GM23338 (cell line): ENCODE results near the gene TBC1D17. TPM values are rescaled to one million over a fixed set of nuclear protein-coding genes. Genes with fewer than 3 reads are reported as not detected.

Experiments
- ATAC-seq: fragments of 200-7000 bp; cut with Tn5 transposase; 3 replicates; pipeline ENCODE4 v1.9.1; 2020
- DNase-seq: peaks from one replicate; pipeline ENCODE4 v3.0.0-alpha.2; 2015; ENCODE audit warnings: low spot score
- H2AFZ ChIP-seq: fragments of 200-600 bp; sonication (generic); 2 replicates; pipeline ENCODE4 v1.8.0; 2016; ENCODE audit warnings: antibody characterized with exemption, mild to moderate bottlenecking, moderate library complexity
- H3F3A ChIP-seq: fragments of 200-600 bp; sonication (generic); replicated peaks from 2 replicates; pipeline ENCODE4 v1.8.0; 2017; ENCODE audit warnings: antibody characterized with exemption, mixed run types, low read depth
- H3K27ac ChIP-seq: fragments of 200-600 bp; sonication (generic); 2 replicates; pipeline ENCODE4 v1.6.1; 2016; ENCODE audit warnings: low read depth
- H3K27me3 ChIP-seq: fragments of 200-600 bp; sonication (generic); 2 replicates; pipeline ENCODE4 v1.8.0; 2016; ENCODE audit warnings: mild to moderate bottlenecking, mixed run types, moderate library complexity; ENCODE audit not compliant: insufficient read depth
- H3K36me3 ChIP-seq: fragments of 200-600 bp; sonication (generic); 2 replicates; pipeline ENCODE4 v1.8.0; 2016; ENCODE audit warnings: mild to moderate bottlenecking; ENCODE audit not compliant: insufficient read depth
- H3K4me1 ChIP-seq: fragments of 200-600 bp; sonication (generic); 2 replicates; pipeline ENCODE4 v1.8.0; 2016; ENCODE audit warnings: mild to moderate bottlenecking, moderate library complexity; ENCODE audit not compliant: insufficient read depth
- H3K4me2 ChIP-seq: fragments of 200-600 bp; sonication (generic); 2 replicates; pipeline ENCODE4 v1.7.1; 2017; ENCODE audit warnings: mixed run types
- H3K4me3 ChIP-seq: fragments of 200-600 bp; sonication (generic); 2 replicates; pipeline ENCODE4 v1.6.1; 2016; ENCODE audit warnings: mixed run types
- H3K79me2 ChIP-seq: fragments of 200-600 bp; sonication (generic); replicated peaks from 2 replicates; pipeline ENCODE4 v1.8.0; 2017; ENCODE audit warnings: mild to moderate bottlenecking; ENCODE audit not compliant: insufficient read depth
- H3K9me2 ChIP-seq: fragments of 200-600 bp; sonication (generic); 2 replicates; pipeline ENCODE4 v1.8.0; 2017; ENCODE audit not compliant: insufficient read depth
- H4K20me1 ChIP-seq: fragments of 200-600 bp; sonication (generic); replicated peaks from 2 replicates; pipeline ENCODE4 v1.8.0; 2017; ENCODE audit warnings: mild to moderate bottlenecking; ENCODE audit not compliant: insufficient read depth
- H3K27ac Mint-ChIP-seq: 2 replicates; pipeline ENCODE4 v1.8.0; 2020; ENCODE audit warnings: inconsistent platforms, mild to moderate bottlenecking, moderate library complexity, mixed read lengths
- H3K27me3 Mint-ChIP-seq: 3 replicates; pipeline ENCODE4 v1.8.0; 2022; ENCODE audit warnings: low read depth, mild to moderate bottlenecking, moderate library complexity, mixed read lengths, inconsistent platforms; ENCODE audit not compliant: insufficient read depth, poor library complexity
- H3K36me3 Mint-ChIP-seq: 3 replicates; pipeline ENCODE4 v1.8.0; 2021; ENCODE audit warnings: low read depth, mild to moderate bottlenecking, inconsistent platforms, moderate library complexity, mixed read lengths
- H3K4me1 Mint-ChIP-seq: 3 replicates; pipeline ENCODE4 v1.8.0; 2020; ENCODE audit warnings: mild to moderate bottlenecking, inconsistent platforms, mixed read lengths
- H3K4me3 Mint-ChIP-seq: 3 replicates; pipeline ENCODE4 v1.8.0; 2021; ENCODE audit warnings: moderate library complexity, mild to moderate bottlenecking, inconsistent platforms, mixed read lengths
- H3K9me3 Mint-ChIP-seq: 3 replicates; pipeline ENCODE4 v1.8.0; 2020; ENCODE audit warnings: moderate library complexity, mild to moderate bottlenecking, inconsistent platforms, mixed read lengths
- CREB1 ChIP-seq: fragments of 250-450 bp; sonication (Bioruptor Pico); IDR thresholded peaks from 2 replicates; pipeline ENCODE4 v1.5.0; 2020; ENCODE audit warnings: low read depth, mild to moderate bottlenecking, moderate library complexity
- CTCF ChIP-seq, 2 experiments: fragments of 200-600 bp in 1 of 2; sonication (generic) in 1 of 2; conservative IDR thresholded peaks; 2 replicates each; pipeline versions ENCODE4 v1.5.1 to v1.6.1; 2016 to 2017; ENCODE audit warnings: antibody characterized with exemption in 2 of 2, low read depth in 2 of 2, mild to moderate bottlenecking in 2 of 2, moderate library complexity in 1 of 2
- ETS1 ChIP-seq: IDR thresholded peaks from 2 replicates; pipeline ENCODE4 v1.6.1; 2016; ENCODE audit warnings: antibody characterized with exemption
- EZH2 ChIP-seq: fragments of 200-600 bp; sonication (generic); IDR thresholded peaks from one replicate; pipeline ENCODE4 v1.8.0; 2017; ENCODE audit warnings: antibody characterized with exemption, mild to moderate bottlenecking, low read depth; ENCODE audit not compliant: unreplicated experiment
- EZH2phosphoT487 ChIP-seq: fragments of 200-600 bp; sonication (generic); IDR thresholded peaks from one replicate; pipeline ENCODE4 v1.8.1; 2018; ENCODE audit warnings: antibody characterized with exemption; ENCODE audit not compliant: unreplicated experiment
- NANOG ChIP-seq: IDR thresholded peaks from 2 replicates; pipeline ENCODE4 v1.6.1; 2016; ENCODE audit warnings: antibody characterized with exemption, borderline replicate concordance
- REST ChIP-seq: IDR thresholded peaks from one replicate; pipeline ENCODE4 v1.6.1; 2018; ENCODE audit warnings: antibody characterized with exemption; ENCODE audit not compliant: unreplicated experiment
- ZNF114 ChIP-seq: fragments of 250-450 bp; sonication (Bioruptor Pico); IDR thresholded peaks from 2 replicates; pipeline ENCODE4 v1.5.0; 2020; ENCODE audit warnings: mild to moderate bottlenecking, moderate library complexity
- ZNF331 ChIP-seq: fragments of 250-450 bp; sonication (Bioruptor Pico); IDR thresholded peaks from 2 replicates; pipeline ENCODE4 v1.5.0; 2020; ENCODE audit warnings: low read depth, mild to moderate bottlenecking, moderate library complexity
- polyA plus RNA-seq: library from polyadenylated mRNA; unstranded; fragments of >200 nt; fragmentation: Nextera tagmentation; extraction: Ambion mirVana; gene quantifications from 2 replicates; pipeline ENCODE4 v1.2.1, GENCODE V29; 2016
- total RNA-seq: library from RNA; depleted of rRNA; stranded (reverse); fragments of >200 nt; shearing (Covaris generic); gene quantifications from 2 replicates; pipeline ENCODE4 v1.2.3, GENCODE V29; 2014

TBC1D17 gene
- total and polyA plus RNA-seq, 2 experiments from 2014 or later, result 19.3 to 43.1 TPM

- Histone ChIP-seq H3K79me2 (0 out of 2 replicates have a peak, but pooled peaks cover 12% of the 10 kb centered on the region), H3K9me2 (0 out of 2 replicates have a peak, but pooled peaks cover 3% of the 10 kb centered on the region), H3K4me3 (no peak overlapping the region), H3K4me1 (peaks cover 5% of the 10 kb centered on the region; the same call in 1 of the 2 replicates), H3K27me3 (no peaks in the 10 kb centered on the region), H4K20me1 (peaks cover 20% of the 10 kb centered on the region), H3F3A (0 out of 2 replicates have a peak, but pooled peaks cover 7% of the 10 kb centered on the region), H3K36me3 (no peaks in the 10 kb centered on the region), H3K4me2 (no peak overlapping the region), H3K27ac (no peak overlapping the region), H2AFZ (no peak overlapping the region)
- no peak overlapping the region for H3K27ac Mint-ChIP-seq
- H3K27me3 Mint-ChIP-seq, result peaks cover 11% of the 10 kb centered on the region
- peaks cover 10% of the 10 kb centered on the region; the same call in 2 of the 3 replicates for H3K9me3 Mint-ChIP-seq
- no peak for DNase-seq
- no peak for ATAC-seq
- H3K36me3 Mint-ChIP-seq, result peaks cover 21% of the 10 kb centered on the region
- no peak for TF ChIP-seq ZNF331 (CRISPR knock-in tag)
- peaks cover 13% of the 10 kb centered on the region for H3K4me1 Mint-ChIP-seq
- H3K4me3 Mint-ChIP-seq, result no peak overlapping the region
Measured at GRCh38 chr19:49845414-49845813, 32.1 kb upstream of the TBC1D17 start.

- H3K4me3 ChIP-seq, result no peak overlapping the region
- H3K36me3 ChIP-seq, result no peaks in the 10 kb centered on the region
- 0 out of 2 replicates have a peak, but pooled peaks cover 12% of the 10 kb centered on the region for H3K79me2 ChIP-seq
- peaks cover 5% of the 10 kb centered on the region; the same call in 1 of the 2 replicates for H3K4me1 ChIP-seq
- H4K20me1 ChIP-seq, result peaks cover 20% of the 10 kb centered on the region
- Mint-ChIP-seq H3K27ac (no peak overlapping the region), H3K4me3 (no peak overlapping the region), H3K27me3 (peaks cover 11% of the 10 kb centered on the region), H3K9me3 (peaks cover 10% of the 10 kb centered on the region; the same call in 2 of the 3 replicates), H3K36me3 (peaks cover 19% of the 10 kb centered on the region), H3K4me1 (peaks cover 9% of the 10 kb centered on the region)
- no peak overlapping the region for H3K4me2 ChIP-seq
- TF ChIP-seq CREB1 (CRISPR knock-in tag), result no peak
- TF ChIP-seq ZNF331 (CRISPR knock-in tag), result no peak
- TF ChIP-seq EZH2, result no peak
- TF ChIP-seq ETS1, result no peak
- no peak for TF ChIP-seq CTCF (conservative IDR thresholded peaks at IDR 0.05; ENCODE audit: low read depth in 2 of 2)
- no peak for TF ChIP-seq EZH2phosphoT487
- TF ChIP-seq REST, result no peak
- TF ChIP-seq ZNF114 (CRISPR knock-in tag), result no peak
- no peak for TF ChIP-seq NANOG
- no peak overlapping the region for H2AFZ ChIP-seq
- H3F3A ChIP-seq, result 0 out of 2 replicates have a peak, but pooled peaks cover 7% of the 10 kb centered on the region
- no peak for DNase-seq
- no peak overlapping the region for H3K27ac ChIP-seq
- ATAC-seq, result no peak
- 0 out of 2 replicates have a peak, but pooled peaks cover 3% of the 10 kb centered on the region for H3K9me2 ChIP-seq
- H3K27me3 ChIP-seq, result no peaks in the 10 kb centered on the region
Measured at GRCh38 chr19:49846408-49846807, 31.1 kb upstream of the TBC1D17 start.
